HG02588 (cell line): ENCODE measurements around the gene PGM2.

Experiments used
- ATAC-seq: cut with Tn5 transposase; IDR thresholded peaks from one replicate; pipeline ENCODE4 v1.9.1; 2021; ENCODE audit warnings: mild to moderate bottlenecking, moderate library complexity; ENCODE audit not compliant: unreplicated experiment

Gene PGM2

DNA sequence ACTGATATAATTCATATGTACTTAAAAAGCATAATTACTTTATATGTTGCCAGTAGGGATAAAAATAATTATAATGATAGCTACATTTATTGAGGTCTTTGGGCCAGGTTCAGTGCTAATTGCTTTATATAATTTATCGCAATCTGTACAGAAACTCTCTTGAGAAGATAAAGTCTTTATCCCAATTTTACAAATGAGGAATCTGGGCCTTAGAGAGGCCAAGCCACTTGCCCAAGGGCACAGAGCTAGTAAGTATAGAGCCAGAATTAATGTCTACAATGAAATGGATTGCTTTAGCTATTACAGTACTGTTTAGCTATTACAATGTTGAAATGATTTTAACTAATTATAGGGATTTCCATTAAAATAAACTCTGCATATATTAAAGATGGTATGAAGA, 33.8 kb downstream of the PGM2 start:
- ATAC-seq = no peak

DNA sequence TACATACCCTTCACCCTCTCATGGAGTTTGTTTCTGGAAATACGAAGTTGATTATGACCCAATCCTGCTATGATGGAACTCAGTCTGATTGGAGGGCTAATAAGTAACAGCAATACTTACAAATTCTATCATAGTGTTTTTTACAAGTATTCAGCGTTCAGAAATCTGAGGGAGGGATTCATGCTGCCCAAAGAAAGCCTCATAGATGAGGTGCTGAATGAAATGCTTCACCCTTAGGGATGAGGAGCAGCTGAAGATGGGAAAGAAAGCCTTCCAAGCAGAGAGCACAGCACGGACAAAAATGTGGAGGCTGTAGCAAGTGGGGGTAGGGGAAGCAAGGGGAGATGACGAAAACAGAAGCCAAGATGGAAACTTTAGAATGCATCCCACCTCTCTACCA, 36.5 kb downstream of the PGM2 start:
- no peak for ATAC-seq

DNA sequence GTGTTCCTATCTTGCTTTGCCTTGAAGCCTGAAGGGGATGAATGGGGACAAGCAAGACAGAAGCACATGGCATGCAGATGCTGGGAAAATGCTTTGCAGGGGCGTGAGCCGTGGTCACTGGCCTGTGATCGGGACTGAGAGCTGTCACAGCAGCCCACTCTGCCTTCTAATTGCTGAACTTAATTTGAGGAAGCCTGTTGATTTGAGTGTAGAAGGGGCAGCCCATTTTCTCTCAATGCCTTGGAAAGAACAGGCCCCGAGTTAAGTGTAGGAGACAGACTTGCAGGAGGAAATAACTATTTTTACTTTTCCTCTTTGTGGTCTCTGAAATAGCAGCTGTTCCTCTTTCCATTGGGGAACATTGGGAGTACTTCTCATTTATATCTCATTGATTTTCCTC, 38.3 kb downstream of the PGM2 start:
- ATAC-seq = no peak

DNA sequence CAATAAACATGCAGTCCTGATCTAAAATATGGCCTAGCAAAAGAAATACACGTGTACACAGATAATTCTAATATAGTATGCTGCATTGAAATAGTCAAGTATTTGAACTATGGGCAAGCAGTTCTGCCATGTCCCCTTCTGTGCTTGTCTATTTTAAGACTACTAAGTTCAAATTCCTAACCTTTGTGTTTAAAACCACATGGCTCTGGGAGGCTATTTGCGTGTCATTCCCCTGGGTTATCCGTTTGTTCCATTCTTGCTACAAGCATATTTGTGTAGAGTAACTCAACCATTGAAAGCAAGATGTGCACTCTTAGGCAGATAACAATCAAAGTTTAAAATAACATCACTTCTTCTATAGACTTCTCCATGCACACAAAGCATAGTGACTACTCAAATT, 39.0 kb downstream of the PGM2 start:
- ATAC-seq = no peak

DNA sequence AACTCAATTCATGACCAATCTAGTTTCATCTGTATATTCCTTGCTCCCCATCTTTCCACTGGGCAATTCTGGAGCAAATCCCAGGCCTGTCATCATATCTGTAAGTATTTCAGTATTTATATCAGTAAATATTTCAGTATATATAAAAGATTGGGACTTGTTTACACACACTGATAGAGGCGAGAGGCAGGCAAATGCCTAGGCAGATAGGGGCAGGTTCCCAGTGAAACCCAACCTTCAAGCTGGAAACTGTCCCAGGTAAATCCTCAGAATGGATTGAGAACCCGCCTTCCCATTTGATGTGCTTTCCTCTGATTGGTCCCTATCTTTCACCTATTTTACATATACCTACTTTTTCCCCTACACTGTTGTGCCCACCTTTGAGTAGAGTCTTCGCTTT, 40.6 kb downstream of the PGM2 start:
- ATAC-seq = no peak

DNA sequence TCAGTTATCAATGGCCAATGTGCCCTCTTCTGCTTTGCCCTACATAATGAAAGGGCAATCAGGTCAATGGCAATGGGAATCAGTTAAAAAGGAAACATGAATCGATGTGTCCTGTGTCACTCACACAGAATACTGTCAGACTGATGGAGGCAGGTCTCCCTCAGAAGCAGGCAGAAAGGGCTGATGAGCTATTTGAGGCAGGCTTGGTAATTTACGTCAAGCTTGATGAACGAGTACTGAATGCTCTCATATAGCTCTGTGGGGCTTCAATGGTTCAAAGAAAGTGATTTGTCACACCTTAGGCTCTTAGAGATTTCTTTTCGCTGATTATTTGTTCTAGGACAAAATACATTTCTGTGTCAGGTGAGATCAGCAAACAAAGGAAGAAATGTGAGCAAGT, 41.8 kb downstream of the PGM2 start:
- ATAC-seq = no peak

DNA sequence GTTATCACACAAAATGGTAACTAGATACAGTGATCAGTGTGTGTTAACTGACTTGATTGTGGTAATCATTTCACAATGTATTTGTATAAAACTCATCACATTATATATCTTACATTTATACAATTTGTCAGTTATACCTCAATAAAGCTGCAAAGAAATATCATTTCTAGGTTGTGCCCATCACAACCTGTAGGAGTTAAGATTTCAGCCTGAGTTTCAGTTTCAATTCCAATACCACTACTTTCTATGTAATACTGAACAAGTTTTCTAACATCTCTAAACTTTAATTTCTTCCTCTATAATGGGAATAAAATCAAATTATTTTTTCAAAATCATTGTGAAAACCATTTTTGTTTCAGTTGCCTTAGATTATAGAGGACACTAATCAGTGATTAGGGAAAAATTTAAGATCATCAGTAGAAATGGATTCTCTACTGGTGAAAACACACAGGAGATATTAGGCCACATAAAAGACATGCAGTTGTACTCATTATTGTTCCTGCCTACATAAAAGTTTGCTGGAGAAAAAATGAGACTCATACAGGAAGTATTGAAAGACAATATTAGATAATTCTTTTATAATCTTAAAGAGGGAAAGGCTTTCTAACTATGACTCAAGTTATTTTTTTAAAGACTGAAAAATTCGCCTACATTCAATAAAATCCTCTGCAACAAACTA, 46.0 kb downstream of the PGM2 start:
- no peak for ATAC-seq

DNA sequence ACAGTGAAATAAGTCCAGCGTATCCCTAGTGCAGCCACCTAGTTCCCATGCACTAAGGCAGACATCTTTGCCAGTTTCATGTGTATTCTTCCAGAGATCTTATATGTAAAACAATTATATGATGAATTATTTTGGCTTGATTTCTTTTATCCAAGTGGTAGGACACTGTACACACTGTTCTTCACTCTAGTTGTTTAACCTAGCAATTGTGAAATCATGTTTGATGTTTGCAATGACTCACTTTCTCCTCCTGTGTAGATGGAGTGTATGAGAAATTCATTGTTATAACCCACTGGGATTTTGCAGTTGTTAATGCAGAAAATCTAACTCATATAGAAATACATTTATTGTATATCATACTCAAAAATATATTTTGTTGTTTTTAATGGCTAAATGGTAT, 46.9 kb downstream of the PGM2 start:
- ATAC-seq = no peak

DNA sequence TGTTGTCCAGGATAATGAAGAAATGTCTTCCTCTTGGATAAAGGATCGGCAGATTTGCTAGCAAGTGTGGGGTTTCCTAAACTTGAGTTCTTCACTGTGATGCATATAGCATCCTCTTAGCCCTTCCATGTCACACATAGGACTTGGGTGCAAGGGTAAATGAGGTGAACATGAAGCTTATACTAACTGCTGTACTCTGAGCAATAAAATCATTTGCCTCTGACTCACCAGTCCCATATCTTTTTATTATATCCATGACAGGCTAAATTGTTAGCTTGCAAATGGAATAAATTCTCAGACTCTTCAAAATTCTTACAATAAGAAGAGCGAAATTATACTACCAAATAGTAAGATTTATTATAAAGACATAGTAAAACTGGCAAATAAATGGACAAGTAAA, 49.7 kb downstream of the PGM2 start:
- no peak for ATAC-seq

DNA sequence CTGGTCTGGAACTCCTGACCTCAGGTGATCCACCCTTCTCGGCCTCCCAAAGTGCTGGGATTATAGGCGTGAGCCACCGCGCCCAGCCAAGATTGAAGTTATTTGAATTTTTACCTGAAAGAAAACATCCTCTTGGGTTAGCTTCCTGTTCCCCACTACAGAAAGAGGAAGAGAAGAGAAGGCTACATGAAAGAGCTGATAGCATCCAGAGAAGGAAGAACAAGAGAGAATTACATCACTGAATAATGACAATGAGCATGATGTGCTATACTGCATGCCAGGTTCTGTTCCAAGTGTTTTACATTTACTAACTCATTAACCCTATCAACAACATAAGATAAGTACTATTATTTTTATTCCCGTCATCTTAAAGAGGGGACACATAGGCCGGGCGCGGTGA, 52.9 kb downstream of the PGM2 start:
- no peak for ATAC-seq

DNA sequence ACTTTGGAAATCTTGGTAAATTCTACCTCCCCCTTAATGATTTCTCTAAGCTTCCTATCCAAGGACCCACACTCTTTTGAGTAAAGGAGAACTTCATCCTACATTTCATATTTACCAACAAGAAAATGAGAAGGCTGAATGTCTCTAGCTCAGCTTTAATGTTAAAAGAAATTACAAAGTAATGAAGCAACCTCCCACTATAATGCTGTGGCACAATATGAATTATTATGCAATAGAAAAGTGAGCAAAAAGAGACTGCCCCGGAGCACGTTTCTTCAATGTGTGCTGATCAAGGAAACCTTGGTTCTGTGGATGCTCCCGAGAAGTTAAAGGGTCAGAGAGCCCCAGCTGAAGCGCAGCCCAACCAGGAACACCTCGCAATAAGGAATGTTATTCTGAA, 55.3 kb downstream of the PGM2 start:
- no peak for ATAC-seq

DNA sequence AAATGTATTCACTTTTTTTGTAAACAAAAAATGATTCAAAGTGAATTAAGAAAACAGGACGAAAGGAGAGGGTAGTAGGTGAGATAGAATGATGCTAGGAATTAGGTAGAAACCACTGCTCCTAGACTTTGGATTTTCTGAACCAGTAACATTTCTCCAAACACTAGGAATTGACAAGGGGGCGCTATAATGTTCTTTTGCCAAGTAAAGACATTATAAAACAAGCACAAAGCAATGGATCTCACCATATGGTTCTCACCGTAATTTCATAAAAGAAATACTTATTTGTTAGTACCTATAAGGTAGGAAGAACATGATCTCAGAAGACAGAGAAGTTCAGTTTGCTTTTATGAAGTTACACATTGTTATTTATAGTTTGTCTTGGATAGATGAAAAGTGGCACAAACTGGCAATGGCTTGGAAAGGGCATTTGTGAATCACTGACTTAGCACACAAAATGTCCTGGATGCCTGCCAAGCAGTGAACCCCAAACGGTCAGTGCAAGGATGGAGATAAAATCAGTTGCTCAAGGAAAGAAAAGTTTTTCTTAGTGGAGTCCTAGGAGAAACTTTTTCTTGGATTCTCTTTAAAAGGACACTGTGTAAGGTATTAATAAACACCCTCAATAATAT, 56.3 kb downstream of the PGM2 start:
- no peak for ATAC-seq

DNA sequence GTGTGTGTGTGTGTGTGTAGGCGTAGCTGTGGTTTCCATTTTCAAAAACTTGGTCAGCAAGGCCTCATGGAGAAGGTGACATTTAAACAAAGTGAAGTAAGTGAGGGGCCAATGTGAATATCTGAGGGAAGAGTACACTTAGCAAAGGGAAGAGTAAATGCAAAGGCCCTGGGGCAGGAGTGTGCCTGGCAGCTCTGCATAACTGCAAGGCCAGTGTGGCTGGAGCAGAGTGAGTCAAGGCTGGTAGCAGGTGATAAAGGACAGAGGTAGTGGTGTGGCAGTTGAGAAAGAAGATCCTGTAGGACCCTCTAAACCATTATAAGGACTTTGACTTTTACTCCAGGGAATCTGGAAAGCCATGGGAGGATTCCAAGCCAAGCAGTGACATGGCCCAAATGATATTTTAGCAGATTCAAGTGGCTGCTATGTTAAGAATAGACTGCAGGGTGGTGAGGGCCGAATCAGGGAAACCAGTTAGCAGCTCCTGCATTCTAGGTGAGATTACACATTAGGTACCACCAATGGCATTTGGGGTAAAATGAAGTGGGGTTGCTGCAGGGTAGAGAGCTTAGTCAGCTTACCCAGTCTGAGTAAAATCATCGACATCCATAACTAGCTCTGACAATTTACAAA, 58.5 kb downstream of the PGM2 start:
- ATAC-seq = no peak

DNA sequence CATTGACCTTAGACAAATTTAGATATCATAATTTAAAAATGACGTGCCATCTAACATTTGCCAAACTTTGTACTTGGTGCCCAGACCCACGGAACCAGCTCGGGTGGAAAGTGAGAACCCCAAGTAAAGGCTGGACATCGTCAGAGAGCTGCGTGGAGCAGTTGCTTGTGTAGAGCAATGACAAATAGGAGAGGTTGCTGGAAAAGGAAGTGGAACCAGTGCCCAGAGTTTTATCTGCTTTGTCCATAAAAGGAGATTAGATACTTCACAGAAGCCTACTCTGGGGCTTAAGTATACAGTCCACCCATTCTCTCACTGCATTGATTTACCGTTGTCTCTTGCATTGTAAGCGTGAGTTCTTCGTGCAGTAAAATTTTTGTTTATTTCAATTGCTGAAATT, 59.0 kb downstream of the PGM2 start:
- ATAC-seq = no peak

DNA sequence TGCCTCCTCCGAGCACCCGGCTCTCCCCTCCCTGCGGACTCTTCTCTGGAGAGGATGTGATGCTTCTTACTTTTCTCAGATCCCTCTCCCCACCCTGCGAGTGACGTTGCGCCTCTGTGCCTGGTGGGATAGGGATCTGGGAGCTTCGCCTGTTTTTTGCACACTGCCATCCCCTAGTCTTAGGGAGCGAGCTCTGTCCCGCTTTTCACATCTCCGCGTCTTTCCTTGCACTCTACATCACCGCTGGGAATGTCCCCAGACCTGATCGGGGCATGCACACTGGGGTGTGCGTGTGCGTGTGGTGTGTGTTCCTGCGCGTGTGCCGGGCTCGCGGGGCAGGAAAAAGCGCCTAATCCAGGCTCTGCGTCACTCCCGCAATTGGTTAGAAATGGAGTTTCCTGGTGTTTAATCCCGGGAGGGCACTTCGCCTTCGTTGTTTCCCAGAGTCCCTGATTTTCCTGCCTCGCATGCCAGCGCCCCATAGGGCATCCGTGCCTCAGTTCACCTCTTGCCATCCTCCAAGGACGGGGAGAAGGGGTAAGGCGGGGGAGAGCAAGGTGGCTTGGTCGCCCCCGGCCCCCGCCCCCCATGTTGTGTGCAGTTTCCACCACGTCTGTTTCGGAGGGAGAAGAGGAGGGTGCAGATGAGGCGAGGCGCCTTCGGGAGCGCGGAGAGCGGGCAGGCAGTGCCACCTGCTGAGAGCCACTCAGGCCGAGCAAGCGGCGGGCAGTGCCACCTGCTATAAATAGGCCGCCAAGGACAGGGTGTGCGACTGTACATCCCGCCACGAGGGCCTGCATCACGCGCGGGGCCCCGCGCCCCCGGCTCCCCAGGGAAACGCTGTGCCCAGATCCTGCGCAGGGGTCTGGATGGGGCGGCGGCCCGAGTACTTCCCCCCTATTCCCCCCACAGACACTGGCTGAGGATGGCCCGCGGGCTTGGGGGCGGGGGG, 63.6 kb downstream of the PGM2 start:
- ATAC-seq = peak; percentile 3

DNA sequence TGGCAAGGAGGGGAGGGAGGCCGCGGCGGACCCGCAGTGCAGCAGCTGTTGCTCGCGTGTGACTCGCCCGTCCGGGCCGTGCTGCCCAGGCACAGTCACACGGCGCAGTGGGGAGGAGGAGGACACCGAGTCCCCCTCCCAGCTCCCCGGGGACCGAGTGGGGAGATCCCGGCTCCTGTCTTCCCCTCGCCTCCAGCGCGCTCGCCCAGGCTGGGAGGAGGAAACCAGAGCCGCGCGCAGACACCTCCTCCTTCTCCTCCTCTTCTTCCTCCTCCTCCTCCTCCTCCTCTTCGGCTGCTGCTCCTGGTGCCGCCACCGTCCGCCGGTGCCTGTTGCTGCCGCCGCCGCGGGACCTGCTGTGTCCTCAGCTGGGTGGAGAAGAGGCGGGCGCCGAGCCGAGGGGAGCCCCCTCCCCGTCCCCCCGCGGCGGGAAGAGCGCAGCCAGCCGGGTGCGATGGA, 64.3 kb downstream of the PGM2 start, which contains the start of gene TBC1D1:
Gene TBC1D1 (plus strand): TSS at position 284 of the 459 bp plus-strand sequence. CDS start 11,012 bp downstream, outside the sequence.
- peak; percentile 35 for ATAC-seq

DNA sequence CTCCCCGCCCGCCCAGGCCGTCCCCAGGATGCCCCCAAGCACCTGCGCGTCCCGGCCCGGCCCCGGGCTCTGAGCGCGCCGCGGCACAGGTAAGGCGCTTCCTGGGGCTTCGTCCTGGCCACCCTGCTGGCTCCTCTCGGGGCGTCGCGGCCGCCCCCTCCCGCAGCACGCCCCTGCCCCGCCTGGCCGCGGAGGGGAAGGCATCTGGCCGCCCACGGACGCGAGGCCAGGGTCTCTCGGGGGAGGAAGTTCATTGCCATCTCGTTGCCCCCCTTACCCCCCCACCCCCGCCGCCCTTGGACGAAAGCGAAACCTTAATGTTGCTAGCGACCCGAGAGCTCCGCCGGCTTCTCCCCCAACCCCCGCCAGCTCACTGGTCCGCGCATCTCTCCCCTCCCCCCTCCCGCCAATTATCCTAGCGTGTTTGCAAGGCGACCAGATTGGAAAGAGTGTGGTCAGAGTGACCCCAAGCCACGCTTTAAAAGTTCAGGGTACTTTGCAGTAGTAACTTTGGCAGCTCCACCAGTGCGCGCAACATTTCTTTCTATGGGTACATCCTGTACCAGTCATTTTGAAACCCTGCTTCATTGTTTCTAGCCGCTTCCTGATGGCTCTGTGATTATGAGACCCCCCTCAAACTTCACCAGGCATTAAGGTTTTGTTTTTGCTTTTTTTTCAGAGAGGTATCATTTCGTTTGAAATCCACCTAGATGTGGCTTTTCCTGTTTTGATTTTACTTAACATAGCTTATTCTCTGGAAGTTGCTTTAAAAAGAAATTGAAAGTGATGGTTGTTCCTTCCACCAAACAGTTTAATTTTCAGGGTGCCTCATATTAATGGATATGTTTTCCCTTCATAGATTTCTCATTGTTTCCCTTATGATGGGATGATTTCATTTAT, 65.0 kb downstream of the PGM2 start:
- peak; percentile 49 for ATAC-seq

DNA sequence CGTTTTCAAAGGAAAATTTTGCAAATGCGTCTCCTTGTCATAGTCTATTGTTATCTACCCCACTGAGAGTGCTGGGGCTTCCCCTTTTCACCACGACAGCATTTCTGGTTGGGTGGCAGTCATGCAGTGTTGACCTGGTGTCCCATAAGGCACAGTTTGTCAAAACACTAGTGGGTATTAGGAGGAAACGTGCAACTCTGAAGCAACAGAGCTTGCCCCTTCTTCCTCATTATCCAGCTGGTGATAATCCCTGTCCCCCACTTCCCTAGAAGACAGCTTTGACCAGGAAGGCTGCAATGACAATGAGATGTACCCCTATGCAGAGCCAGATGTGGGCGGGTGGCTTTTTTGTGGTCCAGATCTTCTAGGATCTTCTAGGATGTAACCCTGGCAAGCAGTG, 66.2 kb downstream of the PGM2 start:
- peak; percentile 50 for ATAC-seq

DNA sequence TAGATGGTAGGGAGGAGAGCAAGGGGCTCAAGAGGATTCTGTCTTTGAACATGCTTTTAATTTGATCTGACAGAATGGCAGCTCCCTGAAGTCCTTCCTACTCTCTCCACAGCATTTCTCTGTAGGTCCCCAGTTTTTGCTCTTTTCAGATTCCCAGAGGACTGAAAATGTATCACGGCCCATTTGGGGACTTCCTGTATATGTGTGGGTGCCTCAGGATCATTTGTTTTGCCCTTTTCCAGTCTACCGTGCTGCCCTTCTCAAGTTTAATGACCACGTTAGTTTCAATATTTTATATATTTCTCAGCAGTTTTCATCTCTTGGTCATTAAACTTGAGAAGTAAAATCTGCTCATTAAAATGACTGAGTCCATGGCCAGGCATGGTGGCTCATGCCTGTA, 66.7 kb downstream of the PGM2 start:
- no peak for ATAC-seq

DNA sequence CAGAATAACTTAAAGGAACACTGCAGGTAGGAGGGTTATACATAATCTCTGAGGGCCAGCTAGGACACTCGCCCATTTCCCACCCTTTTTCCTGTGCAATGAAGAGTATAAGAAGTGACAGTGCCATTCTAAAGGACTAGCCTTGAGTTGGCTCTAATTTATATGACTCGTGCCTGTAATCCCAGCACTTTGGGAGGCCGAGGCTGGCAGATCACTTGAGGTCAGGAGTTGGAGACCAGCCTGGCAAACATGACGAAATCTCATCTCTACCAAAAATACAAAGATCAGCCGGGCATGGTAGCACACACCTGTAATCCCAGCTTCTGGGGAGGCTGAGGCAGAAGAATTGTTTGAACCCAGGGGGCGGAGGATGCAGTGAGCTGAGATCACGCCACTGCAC, 68.8 kb downstream of the PGM2 start:
- ATAC-seq = no peak
